HG02571 (cell line): ENCODE measurements around the gene CDKL5.
"Not testable (repeated sequence)": the region's sequence is repeated elsewhere in the genome, so short reads cannot be mapped to it uniquely, and the experiment has no call there.

Experiments
- ATAC-seq: cut with Tn5 transposase; IDR thresholded peaks from one replicate; pipeline ENCODE4 v1.9.1; 2021; ENCODE audit warnings: mild to moderate bottlenecking, moderate library complexity; ENCODE audit not compliant: unreplicated experiment

CDKL5 gene

DNA sequence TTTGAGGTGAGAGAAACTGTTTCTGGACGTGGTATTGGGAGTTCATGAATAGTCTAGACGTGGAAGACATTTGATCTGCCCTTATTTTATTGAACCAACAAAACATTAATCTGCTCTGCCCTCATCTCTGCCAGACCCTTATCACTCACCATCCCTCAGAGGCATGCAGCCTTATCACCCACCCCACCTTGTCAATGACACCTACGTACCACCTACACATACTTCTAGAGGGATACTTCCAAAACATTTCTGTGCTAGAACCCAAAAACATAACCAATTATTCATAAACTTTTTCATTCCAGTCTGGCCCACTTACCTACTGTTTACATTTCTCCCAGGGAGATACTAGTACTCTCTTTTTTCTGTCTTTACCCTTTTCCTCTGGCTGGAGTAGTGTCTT is 141.3 kb downstream of the CDKL5 start:
- ATAC-seq = no peak

DNA sequence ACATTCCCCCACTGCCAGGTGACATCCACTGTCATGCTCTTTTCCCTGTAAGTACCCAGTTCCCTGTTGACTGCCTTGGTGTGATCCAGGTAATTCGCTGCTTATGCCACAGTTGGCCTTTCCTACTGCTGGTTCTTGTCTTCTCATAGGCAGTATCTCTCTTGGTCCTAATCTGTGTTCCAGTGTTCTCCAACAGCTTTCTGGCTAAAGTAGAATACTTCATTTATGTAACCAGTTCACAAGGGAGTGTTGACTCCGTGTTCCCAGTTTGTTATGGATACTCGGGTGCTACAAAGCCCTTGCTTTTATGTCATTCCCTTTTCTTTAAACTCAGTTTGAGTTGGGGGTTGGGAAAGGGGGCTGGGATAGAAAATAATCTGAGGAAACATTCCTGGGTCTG is 148.1 kb downstream of the CDKL5 start:
- no peak for ATAC-seq

DNA sequence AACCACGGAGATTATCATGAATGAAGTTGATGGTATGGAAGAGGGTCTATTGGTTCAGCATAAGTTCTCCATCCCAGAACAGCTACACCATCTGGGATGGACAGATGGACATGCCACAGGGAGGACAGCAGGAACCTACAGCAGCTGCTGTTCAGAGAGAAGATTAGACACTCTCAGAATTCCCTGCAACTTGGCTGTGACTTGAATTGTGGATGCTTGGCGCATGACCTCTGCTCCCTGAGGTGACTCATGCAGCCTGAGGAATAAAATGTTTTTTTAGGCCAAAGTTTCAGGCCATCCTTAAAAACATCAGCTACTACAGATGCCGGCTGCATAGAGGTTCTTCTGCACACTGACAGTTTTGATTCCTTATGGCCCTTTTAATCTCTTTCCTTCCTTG is 149.2 kb downstream of the CDKL5 start:
- no peak for ATAC-seq

- ATAC-seq = no peak
Observed at GRCh38 chrX:18575744-18576143, 150.3 kb downstream of the CDKL5 start.

DNA sequence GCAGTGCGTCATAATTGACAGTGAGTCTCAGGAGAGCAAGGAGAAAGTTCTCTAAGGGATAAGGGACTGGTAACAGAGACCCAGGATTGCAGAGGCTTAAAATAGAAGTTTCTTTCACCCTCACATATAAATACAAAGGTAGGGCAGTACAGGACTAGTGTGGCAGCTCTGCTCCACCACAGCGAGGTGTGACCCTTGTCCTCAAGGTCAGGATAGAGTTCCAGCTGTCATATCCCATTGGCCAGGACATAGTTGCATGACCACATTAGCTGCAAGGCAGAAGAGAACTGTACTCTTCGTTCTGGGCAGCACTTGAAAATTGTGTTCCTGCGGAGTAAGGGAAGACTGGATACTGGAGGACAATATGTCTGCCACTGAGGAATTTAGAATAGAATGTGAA is 152.0 kb downstream of the CDKL5 start:
- no peak for ATAC-seq

DNA sequence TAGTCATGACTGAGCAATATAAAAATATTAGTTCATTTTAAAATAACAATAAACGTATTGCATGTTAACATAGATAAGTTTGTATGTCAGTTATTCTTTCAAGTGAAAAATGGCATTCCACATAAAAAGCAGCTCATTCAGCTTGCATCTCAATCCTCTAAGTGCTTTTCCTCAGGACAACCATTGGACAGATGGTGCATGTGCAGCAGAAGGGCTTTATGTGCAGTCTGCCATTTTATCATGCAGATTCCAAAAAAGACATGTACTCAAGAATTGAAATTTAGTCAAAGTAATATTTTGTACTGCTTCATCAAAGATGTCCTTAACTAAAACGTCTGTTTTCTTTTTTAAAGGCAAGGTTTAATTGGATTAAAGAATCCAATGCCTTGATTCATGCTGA is 153.1 kb downstream of the CDKL5 start:
- no peak for ATAC-seq

DNA sequence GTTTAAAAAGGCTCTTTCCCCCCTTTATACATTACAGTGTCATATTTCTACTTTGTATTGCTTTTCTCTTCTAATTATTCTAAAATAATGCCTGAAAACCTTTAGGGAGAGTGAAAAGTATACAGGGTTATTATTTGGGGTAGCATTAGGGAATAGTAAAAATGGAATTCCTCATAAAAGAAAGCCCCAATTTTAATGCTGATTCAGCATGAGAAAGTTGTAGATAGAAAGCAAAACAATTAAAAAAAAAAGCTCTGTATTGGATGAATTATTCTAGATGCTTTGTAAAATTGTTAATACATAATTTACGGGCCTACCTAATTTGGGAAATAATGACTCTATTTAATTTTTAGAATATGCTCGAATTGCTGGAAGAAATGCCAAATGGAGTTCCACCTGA is 154.1 kb downstream of the CDKL5 start:
- ATAC-seq = no peak

DNA sequence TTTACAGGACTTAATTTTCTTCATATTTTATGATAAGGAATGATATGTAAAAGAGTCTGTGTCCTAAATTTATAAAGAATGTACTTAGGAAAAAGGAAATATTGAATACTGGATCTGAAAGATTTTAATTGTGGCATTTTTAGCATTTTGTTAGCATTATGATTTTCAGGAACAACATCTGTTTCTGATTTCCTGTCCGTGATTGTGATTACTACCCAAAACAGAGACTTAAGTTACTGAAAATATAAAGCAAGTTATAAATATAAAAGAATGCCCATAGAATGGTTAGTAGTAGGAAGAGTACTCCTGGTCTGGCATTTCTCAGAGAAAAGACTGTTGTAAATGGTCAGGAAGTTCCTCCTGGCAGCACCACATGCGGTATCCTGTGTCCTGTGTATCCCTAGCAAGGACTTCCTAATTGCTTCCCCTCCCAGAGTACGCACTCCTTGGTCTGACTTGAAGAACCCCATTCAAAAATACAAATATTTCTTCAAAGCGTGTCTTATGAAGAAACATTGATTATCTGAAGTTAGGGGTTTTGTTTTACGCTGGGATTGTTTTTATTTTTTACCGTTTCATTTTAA is 157.6 kb downstream of the CDKL5 start:
- no peak for ATAC-seq

DNA sequence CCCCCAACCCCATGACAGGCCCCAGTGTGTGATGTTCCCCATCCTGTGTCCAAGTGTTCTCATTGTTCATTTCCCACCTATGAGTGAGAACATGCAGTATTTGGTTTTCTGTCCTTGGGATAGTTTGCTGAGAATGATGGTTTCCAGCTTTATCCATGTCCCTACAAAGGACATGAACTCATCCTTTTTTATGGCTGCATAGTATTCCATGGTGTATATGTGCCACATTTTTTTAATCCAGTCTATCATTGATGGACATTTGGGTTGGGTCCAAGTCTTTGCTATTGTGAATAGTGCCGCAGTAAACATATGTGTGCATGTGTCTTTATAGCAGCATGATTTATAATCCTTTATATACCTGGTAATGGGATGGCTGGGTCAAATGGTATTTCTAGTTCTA is 163.9 kb downstream of the CDKL5 start:
- ATAC-seq = not testable (repeated sequence)

DNA sequence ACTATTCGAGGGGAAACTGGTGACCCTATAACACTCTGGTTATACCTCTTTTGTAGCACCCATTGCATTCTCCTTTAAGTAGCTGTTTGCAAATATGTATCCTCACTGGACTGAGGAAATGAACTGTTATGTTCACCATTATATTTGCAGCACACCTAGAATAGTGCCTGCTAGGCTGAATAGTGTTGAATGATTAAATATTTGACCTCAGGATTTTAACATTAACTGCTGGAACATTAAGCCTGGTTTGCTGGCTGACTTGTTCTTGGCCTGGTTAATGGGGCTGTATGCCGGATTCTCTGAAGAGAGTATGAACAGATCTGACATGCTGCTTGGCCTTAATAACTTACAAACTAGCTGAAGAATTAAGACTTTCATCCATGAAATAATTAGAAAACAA is 166.4 kb downstream of the CDKL5 start:
- ATAC-seq = no peak

GRCh38 chrX:18594079-18594478 is 168.7 kb downstream of the CDKL5 start:
- no peak for ATAC-seq

- no peak for ATAC-seq
Observed at GRCh38 chrX:18596096-18596495, 170.7 kb downstream of the CDKL5 start.

DNA sequence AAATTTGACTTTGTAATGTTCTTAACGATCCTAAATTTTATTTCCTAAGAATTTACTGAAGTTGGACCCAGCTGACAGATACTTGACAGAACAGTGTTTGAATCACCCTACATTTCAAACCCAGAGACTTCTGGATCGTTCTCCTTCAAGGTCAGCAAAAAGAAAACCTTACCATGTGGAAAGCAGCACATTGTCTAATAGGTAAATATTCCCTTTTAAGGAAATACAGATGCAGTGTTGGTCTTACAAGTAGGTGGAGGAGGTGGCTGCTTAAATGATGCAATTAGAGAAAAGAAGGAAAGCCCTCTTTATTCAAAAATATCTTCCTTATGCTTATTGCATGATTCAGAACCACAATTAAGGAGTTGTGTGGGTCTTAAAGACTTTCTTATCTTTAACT is 173.0 kb downstream of the CDKL5 start:
- ATAC-seq = no peak

DNA sequence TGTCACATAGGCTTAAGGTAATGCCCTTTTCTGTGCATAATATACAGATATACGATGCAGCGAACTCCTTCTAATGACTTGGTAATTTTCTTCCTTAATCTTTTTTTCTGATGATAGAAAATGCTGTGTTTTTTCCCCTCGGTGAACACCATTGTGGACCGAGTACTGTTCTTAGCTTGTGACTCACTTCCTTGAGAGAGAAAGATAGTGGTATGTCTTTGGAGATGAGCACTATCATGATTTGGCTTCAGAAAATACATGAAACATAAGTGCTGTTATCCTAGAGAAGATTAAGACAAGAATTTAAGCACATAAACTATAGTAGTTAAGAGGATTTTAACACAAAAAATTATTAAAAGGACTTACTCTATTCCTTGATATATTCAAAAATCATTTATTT is 182.6 kb downstream of the CDKL5 start:
- no peak for ATAC-seq

DNA sequence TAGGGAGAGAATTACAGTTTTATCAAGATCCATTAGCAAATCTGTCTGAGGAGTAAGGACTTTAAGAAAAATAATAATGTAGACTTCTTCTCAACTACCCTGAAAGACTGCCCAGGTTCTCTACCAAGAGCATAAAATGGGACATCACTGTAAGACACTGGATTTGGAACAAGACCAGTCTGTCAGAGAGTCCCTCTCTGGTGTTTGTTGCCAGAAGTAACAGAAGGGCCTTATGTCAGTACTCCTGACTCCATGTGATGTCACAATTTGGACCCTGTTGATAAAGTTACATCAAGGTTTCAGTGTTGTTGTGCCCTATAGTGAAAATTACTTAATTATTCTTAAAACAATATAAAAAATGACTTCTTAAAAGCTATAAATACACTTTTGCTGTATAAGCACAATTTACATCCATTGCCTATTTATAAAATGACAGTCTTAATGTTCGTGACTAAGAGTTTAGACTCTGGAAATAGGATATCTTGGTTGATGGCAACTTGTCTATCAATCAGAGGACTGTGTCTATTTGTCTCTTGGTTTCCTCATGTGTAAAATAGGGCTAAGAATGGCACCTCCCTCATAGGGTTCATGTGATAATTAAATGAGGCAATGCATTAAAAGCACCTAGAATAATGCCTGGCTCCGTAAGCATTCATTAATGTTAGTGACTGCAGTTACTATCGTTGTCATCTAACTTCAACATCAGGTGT is 188.7 kb downstream of the CDKL5 start:
- no peak for ATAC-seq

GRCh38 chrX:18616688-18617406 is 191.4 kb downstream of the CDKL5 start:
- no peak for ATAC-seq

DNA sequence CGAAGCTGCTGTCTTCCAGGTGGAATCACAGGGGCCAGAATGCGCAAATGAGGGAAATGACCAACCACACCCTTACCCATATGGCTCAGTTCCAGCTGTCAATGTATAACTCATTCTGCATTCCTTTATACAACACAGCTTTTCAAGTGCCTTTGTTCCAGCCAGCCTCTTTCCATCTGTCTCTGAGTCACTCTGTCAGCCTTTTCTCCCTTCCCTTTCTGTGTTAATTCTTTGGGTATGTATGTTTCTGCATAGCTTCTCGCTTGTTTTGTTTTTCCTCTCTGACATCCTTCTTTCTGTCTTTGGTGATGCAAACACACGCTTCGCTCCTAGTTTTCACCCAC is 192.0 kb downstream of the CDKL5 start:
- no peak for ATAC-seq

GRCh38 chrX:18619288-18619687 is 193.9 kb downstream of the CDKL5 start:
- no peak for ATAC-seq

GRCh38 chrX:18620349-18620748 is 194.9 kb downstream of the CDKL5 start:
- ATAC-seq = no peak

DNA sequence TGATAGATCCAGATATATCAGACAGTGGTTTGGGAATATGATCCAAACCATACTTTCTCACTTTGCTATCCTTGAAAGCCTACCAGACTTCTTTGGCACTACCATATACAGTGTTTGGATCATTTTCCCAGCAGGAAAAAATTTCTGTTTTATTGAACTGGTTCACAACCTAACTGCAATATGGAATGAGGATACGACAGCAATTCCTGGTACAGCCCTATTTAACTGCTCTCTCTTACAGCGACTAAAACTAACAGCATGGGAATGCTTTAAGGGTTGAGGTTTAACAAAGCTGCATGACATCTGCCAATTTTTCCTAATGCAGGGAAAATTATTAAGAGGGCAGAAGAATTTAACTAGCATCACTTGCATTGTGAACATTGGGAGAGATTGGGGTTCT is 199.2 kb downstream of the CDKL5 start:
- no peak for ATAC-seq

DNA sequence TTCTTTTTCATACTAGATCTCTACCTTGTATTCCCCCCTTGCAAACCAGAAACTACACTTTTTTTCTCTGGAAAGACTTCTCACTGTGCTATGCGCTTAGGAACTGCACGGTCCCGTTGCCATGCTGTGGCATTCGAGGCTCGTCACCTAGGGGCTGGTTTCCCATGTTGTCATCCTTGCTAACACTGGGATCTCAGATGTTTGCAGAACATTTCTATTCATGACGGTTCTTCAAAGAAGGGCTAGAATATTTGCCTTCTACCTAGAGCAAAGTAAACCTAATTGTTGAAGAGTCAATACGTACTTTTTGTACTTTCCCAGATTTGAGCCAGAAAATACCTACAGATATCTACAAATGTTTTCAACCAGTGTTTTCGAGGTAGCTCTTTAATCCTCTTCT is 205.5 kb downstream of the CDKL5 start:
- ATAC-seq = no peak

DNA sequence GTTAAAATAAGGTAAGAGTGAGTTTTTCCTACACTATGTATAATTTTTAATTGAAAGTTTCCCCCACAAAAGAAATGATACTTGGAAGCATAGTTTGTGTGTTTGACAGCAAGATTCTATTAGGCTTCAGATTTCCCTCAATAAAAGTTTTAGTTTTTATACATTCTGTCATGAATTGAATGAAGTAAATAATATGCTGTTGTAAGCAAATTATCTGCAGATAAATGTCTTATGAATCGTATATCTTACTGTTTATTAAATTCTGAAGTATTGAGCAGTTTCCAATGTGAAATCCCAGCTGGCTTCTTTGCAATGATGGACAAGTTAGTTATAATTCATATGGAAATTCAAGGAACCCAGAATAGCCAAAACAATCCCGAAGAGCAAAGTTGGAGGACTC is 213.0 kb downstream of the CDKL5 start:
- ATAC-seq = no peak
